Ovary (tissue), 9 donors: Measurements from ENCODE around the gene AK1. TPM values are rescaled to one million over a fixed set of nuclear protein-coding genes. Genes with fewer than 3 reads are reported as not detected.

Experiments
- DNase-seq, 5 donors: peaks; one replicate each; pipeline ENCODE4 v3.0.0-alpha.2; 2019 to 2020
- H3K27ac ChIP-seq, 2 donors: fragments of 200-600 bp; one replicate each; pipeline versions ENCODE4 v1.5.1 to v1.8.0; 2019 to 2022
- H3K27me3 ChIP-seq: fragments of 200-600 bp; one replicate; pipeline ENCODE4 v1.8.0; 2022
- H3K36me3 ChIP-seq: fragments of 200-600 bp; sonication (generic); one replicate; pipeline ENCODE4 v1.5.1; 2019
- H3K4me1 ChIP-seq: one replicate; pipeline ENCODE4 v1.8.1; 2013; ENCODE audit warnings: mild to moderate bottlenecking, moderate library complexity; ENCODE audit not compliant: insufficient read depth
- H3K4me3 ChIP-seq: fragments of 200-600 bp; sonication (generic); one replicate; pipeline ENCODE4 v1.5.1; 2017
- H3K9me3 ChIP-seq, 2 donors: fragments of 200-600 bp in 1 of 2; sonication (generic) in 1 of 2; one replicate each; pipeline versions ENCODE4 v1.5.1 to v1.8.1; 2013 to 2019; ENCODE audit warnings: mild to moderate bottlenecking in 1 of 2, moderate library complexity in 1 of 2
- EP300 ChIP-seq: sonication (generic); formaldehyde crosslinking; IDR thresholded peaks from one replicate; pipeline ENCODE4 v1.6.1; 2017; ENCODE audit warnings: antibody characterized with exemption
- POLR2A ChIP-seq: fragments of 450-650 bp; IDR thresholded peaks from one replicate; pipeline ENCODE4 v1.6.1; 2017; ENCODE audit warnings: antibody characterized with exemption, mild to moderate bottlenecking, moderate library complexity
- WGBS, 3 donors: extraction: QIAGEN DNeasy Blood & Tissue Kit in 1 of 3; methylation state at CpG; one replicate each; pipeline versions ENCODE4 v1.1.5 to v1.1.7; 2013 to 2017; 5-methylcytosine and 5-hydroxymethylcytosine counted together
- intact Hi-C, 4 donors: fragments of 100-400 bp; cut with DNase I; formaldehyde crosslinking; loops; one replicate each; pipeline versions ENCODE4 v1.11.0 to v1.15.1; 2022 to 2023
- polyA plus RNA-seq, 2 donors: library from polyadenylated mRNA; stranded (reverse); fragments of 200-250 nt in 1 of 2; fragments of 350-450 nt in 1 of 2; fragmentation: Illumina TruSeq in 1 of 2; extraction: RNeasy Lipid Tissue Mini Kit (QIAGEN cat#74804) in 1 of 2; gene quantifications; one replicate each; pipeline ENCODE4 v1.2.3, GENCODE V29; 2013 to 2014
- total RNA-seq, 7 donors: library from RNA; depleted of rRNA in 2 of 7; stranded (reverse); fragments of >200 nt in 2 of 7; fragmentation: NEBNext Ultra II Directional in 3 of 7; extraction: Animal tissue kit (Norgen Biotek cat#: 25700) in 3 of 7; gene quantifications; one replicate each; pipeline versions ENCODE4 v1.1.0 to v1.2.4, GENCODE V29; 2016 to 2023
- TF ChIP-seq, protein P1 (sequence below), 3 donors: fragments of 450-650 bp in 2 of 3; fragments of 200-600 bp in 1 of 3; IDR thresholded peaks; one replicate each; pipeline versions ENCODE4 v1.5.1 to v1.8.0; 2016 to 2022; ENCODE audit warnings: antibody characterized with exemption in 3 of 3, mild to moderate bottlenecking in 1 of 3
- donor health status: DM: no; HTN: no; CAD: no; lungs with moderate emphysema.
- donor health status: DM: no; HTN: no; CAD: no.
- donor health status: Bipolar disorder and iron deficiency.
- donor health status: DM: yes; HTN: yes; CAD: no.
- donor health status: DM: no; HTN: no; CAD: no.
- donor health status: DM: yes; HTN: yes; CAD: no.

Gene AK1
- total and polyA plus RNA-seq, 9 donors = 30.9 to 174 (median 119) TPM

DNA sequence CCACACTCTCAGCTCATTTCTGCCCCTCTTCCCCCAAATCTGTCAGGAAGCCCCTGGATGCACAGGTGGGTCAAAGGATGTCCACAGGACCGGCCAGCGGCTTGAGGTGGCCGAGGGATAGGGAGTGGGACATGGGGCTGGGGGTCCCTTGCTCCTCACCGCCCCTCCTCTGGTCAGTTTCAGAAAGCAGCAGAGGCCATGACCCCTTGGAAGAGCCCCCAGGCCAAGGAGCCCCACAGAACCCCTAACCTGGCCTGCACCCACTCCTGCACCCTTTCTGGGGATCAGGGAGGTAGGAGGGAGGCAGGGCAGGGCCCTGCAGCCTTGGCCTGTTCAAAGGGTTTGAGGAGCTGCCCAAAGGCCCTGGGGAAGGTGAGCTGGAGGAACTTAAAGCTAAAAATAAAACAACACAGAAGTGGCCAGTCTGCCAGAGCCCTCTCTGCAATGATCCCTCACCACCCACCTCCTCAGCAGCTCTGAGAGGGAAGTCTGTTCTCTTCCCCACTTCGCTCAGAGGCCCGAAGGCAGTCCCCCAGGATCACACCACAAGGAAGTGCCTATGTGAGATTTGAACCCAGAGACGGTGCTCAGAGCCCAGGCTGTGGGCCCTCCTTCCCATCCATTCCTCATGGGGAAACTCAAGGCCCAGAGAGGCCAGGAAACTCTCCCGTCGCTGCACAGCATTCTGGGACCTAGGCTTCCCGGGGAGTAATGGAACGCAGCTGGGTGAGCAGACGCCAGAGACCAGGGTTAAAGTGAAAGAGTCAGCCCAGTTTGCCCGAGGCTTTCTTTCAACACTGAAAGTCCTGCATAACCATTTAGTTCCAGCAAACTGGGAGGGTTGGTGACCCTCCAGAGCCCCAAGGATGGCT lies 23.9 kb downstream of the AK1 start:
- TF ChIP-seq, protein P1, sequence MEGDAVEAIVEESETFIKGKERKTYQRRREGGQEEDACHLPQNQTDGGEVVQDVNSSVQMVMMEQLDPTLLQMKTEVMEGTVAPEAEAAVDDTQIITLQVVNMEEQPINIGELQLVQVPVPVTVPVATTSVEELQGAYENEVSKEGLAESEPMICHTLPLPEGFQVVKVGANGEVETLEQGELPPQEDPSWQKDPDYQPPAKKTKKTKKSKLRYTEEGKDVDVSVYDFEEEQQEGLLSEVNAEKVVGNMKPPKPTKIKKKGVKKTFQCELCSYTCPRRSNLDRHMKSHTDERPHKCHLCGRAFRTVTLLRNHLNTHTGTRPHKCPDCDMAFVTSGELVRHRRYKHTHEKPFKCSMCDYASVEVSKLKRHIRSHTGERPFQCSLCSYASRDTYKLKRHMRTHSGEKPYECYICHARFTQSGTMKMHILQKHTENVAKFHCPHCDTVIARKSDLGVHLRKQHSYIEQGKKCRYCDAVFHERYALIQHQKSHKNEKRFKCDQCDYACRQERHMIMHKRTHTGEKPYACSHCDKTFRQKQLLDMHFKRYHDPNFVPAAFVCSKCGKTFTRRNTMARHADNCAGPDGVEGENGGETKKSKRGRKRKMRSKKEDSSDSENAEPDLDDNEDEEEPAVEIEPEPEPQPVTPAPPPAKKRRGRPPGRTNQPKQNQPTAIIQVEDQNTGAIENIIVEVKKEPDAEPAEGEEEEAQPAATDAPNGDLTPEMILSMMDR (IDR thresholded peaks at IDR 0.05) = no peak
- TF ChIP-seq EP300 (no peak), POLR2A (no peak)
- Histone ChIP-seq H3K9me3 (no peaks in the 10 kb centered on the region), H3K27ac (peak overlapping the region; percentile 83 to 93), H3K36me3 (no peaks in the 10 kb centered on the region), H3K4me3 (peak overlapping the region; percentile 71), H3K4me1 (peaks cover 27% of the 10 kb centered on the region), H3K27me3 (no peaks in the 10 kb centered on the region)
- DNase-seq = peak in 1 of 5 donors; percentile 34
- intact Hi-C loops = no loop called here
- 5 to 10% (median 6%) methylated on average over 13 of the region's 13 CpGs for WGBS, 3 donors

DNA sequence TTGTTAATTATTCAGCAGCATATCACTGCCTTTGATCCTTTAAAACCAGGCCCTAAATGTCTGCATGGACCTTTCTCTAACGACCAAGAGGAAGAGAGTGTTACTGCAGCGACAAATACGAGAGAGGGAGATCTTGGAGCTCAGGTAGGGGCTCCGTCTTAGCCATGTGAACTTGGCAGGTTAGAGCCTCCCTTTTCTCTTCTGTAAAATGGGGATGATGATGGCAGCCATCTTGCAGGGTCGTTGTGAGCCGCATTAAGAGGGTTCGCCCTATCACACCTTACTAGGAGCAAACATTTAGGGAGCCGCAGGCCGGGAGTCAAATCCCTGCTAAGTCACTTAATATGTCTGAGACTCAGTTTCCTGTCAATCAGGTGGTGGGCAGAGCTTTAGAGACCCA lies 24.6 kb downstream of the AK1 start:
- H3K4me1 ChIP-seq = peaks cover 25% of the 10 kb centered on the region
- DNase-seq = no peak
- no peaks in the 10 kb centered on the region for H3K9me3 ChIP-seq
- H3K4me3 ChIP-seq = peak overlapping the region; percentile 71
- WGBS, 3 donors = 7 to 39% (median 16%) methylated on average over 9 of the region's 9 CpGs
- intact Hi-C loops = no loop called here
- no peak for TF ChIP-seq EP300
- no peak for TF ChIP-seq POLR2A
- TF ChIP-seq, protein P1 (IDR thresholded peaks at IDR 0.05) = no peak
- no peaks in the 10 kb centered on the region for H3K27me3 ChIP-seq
- peak overlapping the region; percentile 83 to 93 for H3K27ac ChIP-seq
- no peaks in the 10 kb centered on the region for H3K36me3 ChIP-seq

DNA sequence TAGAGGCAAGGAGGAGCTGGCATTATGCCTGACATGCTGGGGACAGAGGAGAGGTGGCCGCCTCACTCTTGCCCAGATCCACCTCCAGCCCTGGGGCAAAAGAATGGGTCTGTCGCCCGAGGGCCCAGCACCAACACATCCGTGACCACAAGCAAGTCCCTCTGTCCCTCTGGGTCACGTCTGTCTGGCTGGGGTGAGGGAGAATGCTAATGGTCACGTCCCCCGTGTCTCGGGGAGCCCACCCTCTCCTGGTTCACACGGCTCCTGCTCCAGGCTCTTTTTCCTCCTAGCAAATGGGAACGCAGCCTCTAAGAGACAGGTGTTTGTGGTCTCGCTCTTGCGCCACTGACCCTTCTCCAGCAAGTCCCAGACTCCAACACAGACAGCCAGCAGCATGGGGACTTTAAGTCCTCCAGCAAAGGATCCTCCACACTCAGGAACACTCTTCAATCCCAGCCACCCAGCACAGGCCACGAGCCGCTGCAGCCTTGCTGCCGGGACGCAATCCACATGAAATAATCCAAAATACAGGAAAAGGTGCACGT lies 27.1 kb downstream of the AK1 start:
- whole genome bisulfite sequencing, 3 donors = 91 to 94% (median 93%) methylated on average over 17 of the region's 17 CpGs
- no peak for TF ChIP-seq POLR2A
- TF ChIP-seq, protein P1 (IDR thresholded peaks at IDR 0.05) = no peak
- no peak for TF ChIP-seq EP300
- H3K4me3 ChIP-seq = no peak overlapping the region
- intact Hi-C loops = no loop called here
- H3K27me3 ChIP-seq = no peaks in the 10 kb centered on the region
- no peaks in the 10 kb centered on the region for H3K9me3 ChIP-seq
- peaks cover 35% of the 10 kb centered on the region for H3K4me1 ChIP-seq
- no peaks in the 10 kb centered on the region for H3K36me3 ChIP-seq
- DNase-seq = no peak
- H3K27ac ChIP-seq = peak overlapping the region; percentile 14 to 83

DNA sequence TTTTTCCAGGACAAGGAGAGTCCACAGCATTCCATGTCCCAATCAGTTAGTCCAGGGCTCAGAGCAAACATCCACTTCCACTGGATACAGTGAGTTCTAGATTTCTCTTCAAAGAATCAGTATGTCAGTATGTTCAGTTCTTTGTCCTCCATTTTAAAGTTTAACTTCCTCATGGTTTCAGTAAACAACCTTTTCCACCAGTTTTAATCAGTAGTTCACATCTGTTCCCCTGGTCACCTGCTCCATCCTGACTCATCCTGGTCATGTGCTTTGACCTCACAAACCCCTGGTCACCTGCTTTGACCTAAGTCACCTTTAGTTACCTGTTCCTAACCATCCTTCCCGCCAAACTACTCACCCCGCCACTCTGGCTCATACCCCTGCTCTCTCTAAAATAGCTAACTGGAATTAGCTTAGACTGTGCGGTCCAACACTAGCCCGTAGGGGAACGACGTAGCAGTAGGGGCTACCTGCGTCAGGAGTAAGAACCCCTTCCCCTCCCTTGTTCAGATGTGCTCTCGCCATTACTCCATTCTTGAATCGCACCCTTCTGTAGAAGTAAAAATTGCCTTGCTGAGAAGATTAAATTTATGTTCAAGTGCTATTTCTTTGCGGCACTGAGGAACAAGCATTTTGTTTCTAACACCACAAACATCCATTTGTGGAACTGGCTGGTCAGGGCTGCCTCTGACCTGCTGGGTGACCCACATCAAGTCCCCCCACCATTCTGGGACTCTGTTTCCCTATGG lies 28.5 kb downstream of the AK1 start:
- no peak for TF ChIP-seq EP300
- TF ChIP-seq, protein P1 (IDR thresholded peaks at IDR 0.05) = no peak
- TF ChIP-seq POLR2A = no peak
- no peaks in the 10 kb centered on the region for H3K9me3 ChIP-seq
- H3K36me3 ChIP-seq = no peaks in the 10 kb centered on the region
- intact Hi-C loops = no loop called here
- no peak overlapping the region for H3K4me3 ChIP-seq
- H3K27me3 ChIP-seq = no peaks in the 10 kb centered on the region
- peaks cover 42% of the 10 kb centered on the region for H3K4me1 ChIP-seq
- DNase-seq = no peak
- 89 to 99% (median 98%) methylated on average over 9 to 10 of the region's 10 CpGs for WGBS, 3 donors
- peak overlapping the region in 1 of 2 donors; percentile 87 for H3K27ac ChIP-seq
